Stimulated activated effector memory CD8-positive, alpha-beta T cell treated with anti-CD3 and anti-CD28 coated beads, Interleukin-12 subunit alpha, Interleukin-12 subunit beta, amount 100 ng/mL, for 72 hours (primary cell): ENCODE data around the gene SMARCAL1.

Experiments
- ATAC-seq: fragments of 150-1000 bp; cut with Tn5 transposase; 2 replicates; pipeline ENCODE4 v1.10.0; 2021
- DNase-seq, 2 donors: peaks; one replicate each; pipeline ENCODE4 v3.0.0; 2021 to 2022; ENCODE audit warnings: low spot score in 2 of 2
- H3K27ac Mint-ChIP-seq: one replicate; pipeline ENCODE4 v1.8.0; 2022; ENCODE audit warnings: mild to moderate bottlenecking, mixed read lengths
- H3K36me3 Mint-ChIP-seq: one replicate; pipeline ENCODE4 v1.8.0; 2022; ENCODE audit warnings: mild to moderate bottlenecking, mixed read lengths
- H3K4me1 Mint-ChIP-seq: one replicate; pipeline ENCODE4 v1.8.0; 2022; ENCODE audit warnings: mixed read lengths
- H3K4me3 Mint-ChIP-seq: one replicate; pipeline ENCODE4 v1.8.0; 2022; ENCODE audit warnings: mild to moderate bottlenecking, mixed read lengths
- H3K9me3 Mint-ChIP-seq: one replicate; pipeline ENCODE4 v1.8.0; 2022; ENCODE audit warnings: mixed read lengths

SMARCAL1 gene

DNA sequence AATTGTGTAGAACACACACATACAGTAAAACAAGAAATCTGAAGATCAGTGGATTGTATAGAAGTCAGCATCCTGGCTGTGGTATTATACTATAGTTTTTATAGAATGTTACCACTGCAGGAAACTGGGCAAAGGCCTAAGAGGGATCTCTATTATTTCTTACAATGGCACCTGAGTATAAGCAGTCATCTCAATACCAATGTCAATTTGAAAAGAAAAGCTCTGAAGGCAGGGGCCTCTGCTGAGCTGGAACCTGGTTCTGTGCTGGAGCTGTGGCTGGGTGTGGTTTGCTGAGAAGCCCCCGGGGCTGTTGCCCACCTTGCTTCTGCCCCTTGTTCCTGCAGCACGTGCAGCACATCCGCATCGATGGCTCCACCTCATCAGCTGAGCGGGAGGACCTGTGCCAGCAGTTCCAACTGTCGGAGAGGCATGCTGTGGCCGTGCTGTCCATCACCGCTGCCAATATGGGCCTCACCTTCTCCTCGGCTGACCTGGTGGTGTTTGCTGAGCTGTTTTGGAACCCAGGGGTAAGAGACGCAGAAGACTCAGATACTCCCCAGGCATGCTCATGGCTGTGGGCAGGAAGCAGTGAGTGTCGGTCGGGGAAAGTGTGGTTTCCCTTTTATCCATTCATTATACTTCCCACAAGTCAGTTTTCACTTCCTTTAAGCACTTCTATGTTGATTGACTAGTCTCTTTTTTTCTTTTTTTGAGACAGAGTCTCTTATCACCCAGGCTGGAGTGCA lies 62.8 kb downstream of the SMARCAL1 start:
- ATAC-seq (peak; percentile 79), DNase-seq (no peak)
- H3K27ac Mint-ChIP-seq: no peak overlapping the region
- peaks cover 8% of the 10 kb centered on the region for H3K4me1 Mint-ChIP-seq
- H3K4me3 Mint-ChIP-seq: no peak overlapping the region
- no peaks in the 10 kb centered on the region for H3K9me3 Mint-ChIP-seq
- H3K36me3 Mint-ChIP-seq: peaks cover 48% of the 10 kb centered on the region

DNA sequence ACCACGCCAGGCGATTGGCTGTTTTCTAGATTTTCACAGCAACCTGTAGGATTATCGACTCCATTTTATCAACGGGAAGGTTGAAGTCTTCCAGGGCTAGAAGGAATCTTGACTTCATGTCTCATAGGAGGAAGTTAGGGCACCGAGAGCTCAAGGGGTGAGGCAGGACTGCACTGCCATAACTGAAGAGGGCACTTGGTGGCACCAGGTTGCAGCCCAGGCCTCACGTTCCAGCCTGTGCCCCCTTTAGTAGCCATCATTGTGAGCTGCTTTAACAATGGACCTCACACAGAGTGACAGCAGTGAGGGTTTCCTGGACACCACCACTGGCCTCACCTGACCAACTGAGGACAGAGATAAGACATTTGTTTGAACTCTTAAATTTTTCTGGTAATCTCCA lies 63.5 kb downstream of the SMARCAL1 start:
- DNase-seq (no peak), ATAC-seq (no peak)
- H3K36me3 Mint-ChIP-seq: peaks cover 48% of the 10 kb centered on the region
- H3K9me3 Mint-ChIP-seq: no peaks in the 10 kb centered on the region
- no peak overlapping the region for H3K27ac Mint-ChIP-seq
- H3K4me3 Mint-ChIP-seq: no peak overlapping the region
- peaks cover 8% of the 10 kb centered on the region for H3K4me1 Mint-ChIP-seq

DNA sequence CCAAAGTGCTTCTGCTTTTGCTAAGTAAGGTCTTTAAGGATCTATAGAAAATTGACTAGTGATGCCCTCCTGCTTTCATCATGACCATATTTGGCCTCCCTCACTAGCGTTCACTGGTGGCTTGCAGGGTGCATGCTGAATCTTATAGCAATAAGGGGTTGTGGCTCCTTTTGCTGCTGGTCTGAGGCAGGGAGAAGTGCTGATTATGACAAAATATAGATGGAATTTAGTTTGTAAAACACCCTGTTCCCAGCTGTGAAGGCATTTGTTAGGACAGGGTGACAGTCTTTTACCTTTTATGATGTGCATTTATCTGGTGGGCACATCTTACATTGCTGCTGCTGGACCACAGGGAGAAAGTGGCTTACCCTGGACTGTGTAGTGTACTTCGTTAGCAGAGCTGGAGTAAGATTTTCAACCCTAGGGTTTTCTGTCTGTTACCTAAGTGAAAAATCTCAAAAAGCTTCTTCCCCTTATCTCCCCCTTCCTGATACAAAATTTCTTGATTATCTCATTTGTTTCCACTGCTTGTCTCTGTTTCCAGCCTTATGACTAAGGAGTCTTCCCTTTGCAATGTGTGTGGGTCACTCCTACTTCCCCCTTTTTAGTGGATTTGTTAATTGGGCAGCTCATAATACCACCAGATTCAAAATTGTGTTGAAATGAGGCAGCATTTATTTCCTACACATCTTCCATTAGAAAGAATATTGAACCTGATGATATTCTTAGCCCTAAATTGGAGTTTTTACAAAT lies 65.2 kb downstream of the SMARCAL1 start:
- Mint-ChIP-seq H3K36me3 (peaks cover 46% of the 10 kb centered on the region), H3K4me1 (peaks cover 8% of the 10 kb centered on the region), H3K4me3 (no peak overlapping the region), H3K9me3 (no peaks in the 10 kb centered on the region), H3K27ac (no peak overlapping the region)
- no peak for ATAC-seq
- no peak for DNase-seq

DNA sequence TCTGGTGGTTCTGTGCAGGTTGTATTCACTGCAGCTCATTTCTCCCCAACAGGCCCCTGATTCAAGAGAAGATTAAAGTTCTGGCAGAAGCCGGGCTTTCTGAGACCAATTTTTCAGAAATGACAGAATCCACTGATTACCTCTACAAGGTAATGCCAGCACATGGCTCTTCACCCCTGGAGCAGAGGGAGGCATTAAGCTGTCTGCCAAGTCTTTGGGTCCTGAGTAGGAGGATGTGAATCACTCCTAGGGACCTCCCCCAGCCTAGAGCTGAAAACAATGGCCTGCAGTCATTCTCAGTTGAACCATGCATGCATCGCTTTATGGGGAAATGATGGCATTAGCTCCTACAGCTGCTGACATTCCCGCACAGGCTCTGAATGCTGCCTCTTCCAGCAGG lies 65.9 kb downstream of the SMARCAL1 start:
- Mint-ChIP-seq H3K4me1 (peaks cover 8% of the 10 kb centered on the region), H3K27ac (no peak overlapping the region), H3K9me3 (no peaks in the 10 kb centered on the region), H3K4me3 (no peak overlapping the region), H3K36me3 (peaks cover 53% of the 10 kb centered on the region)
- DNase-seq (no peak), ATAC-seq (peak; percentile 84)

DNA sequence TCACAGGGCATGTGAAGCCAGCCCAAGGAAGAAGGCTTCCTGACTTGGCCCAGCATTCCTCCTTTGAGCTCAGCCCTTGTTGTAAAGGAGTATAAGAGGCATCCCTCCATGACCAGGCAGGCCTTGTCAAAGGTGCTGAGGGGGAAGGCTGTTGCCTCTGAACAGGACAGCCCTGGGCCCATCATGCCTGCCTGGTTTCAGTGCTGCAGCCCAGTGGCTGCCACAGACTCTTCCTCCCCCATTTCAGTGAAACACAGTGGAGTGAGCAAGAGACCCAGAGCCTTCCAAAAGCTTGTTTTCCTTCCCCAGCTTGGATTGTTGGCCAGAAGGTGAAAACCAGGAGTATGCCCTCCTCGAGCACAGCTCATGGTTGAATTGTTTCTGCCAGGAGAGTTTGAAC lies 66.5 kb downstream of the SMARCAL1 start:
- H3K9me3 Mint-ChIP-seq: no peaks in the 10 kb centered on the region
- DNase-seq (no peak), ATAC-seq (no peak)
- H3K36me3 Mint-ChIP-seq: peaks cover 59% of the 10 kb centered on the region
- peaks cover 8% of the 10 kb centered on the region for H3K4me1 Mint-ChIP-seq
- peak overlapping the region; percentile 58 for H3K27ac Mint-ChIP-seq
- no peak overlapping the region for H3K4me3 Mint-ChIP-seq

DNA sequence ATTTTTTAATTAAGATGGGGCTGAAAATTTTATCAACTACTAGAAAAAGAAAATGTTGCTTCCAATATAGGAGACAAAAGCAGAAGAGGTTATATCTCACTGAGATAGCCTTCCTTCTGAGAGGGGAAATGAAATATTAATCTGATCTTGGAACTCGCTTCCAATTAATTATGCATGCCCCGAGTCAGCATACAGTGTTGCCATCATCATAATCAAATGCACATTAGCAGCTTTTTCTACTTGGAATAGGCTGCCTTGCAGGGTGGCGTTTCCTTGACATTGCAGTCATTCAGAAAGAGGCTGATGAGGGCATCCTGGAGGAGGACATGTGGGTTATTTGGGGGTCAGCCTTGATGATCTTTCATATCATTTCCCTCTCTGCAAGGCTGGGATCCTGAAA lies 67.9 kb downstream of the SMARCAL1 start:
- H3K27ac Mint-ChIP-seq: no peak overlapping the region
- DNase-seq: no peak
- no peak overlapping the region for H3K4me3 Mint-ChIP-seq
- no peak for ATAC-seq
- peaks cover 59% of the 10 kb centered on the region for H3K36me3 Mint-ChIP-seq
- H3K9me3 Mint-ChIP-seq: no peaks in the 10 kb centered on the region
- peaks cover 5% of the 10 kb centered on the region for H3K4me1 Mint-ChIP-seq

DNA sequence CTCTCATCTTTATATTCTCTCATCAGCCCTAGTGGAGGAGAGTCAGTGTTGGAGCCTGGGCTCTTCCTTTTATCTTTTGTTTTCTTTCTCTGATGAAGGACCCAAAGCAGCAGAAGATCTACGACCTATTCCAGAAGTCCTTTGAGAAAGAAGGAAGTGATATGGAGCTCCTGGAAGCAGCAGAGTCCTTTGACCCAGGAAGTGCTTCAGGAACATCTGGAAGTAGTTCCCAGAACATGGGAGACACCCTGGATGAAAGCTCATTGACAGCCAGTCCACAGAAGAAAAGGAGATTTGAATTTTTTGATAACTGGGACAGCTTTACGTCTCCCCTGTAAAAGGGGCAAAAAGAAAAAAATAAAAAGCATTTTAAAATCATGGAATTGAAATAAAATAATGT lies 70.4 kb downstream of the SMARCAL1 start:
- H3K9me3 Mint-ChIP-seq: no peaks in the 10 kb centered on the region
- no peak for ATAC-seq
- no peak for DNase-seq
- no peaks in the 10 kb centered on the region for H3K4me1 Mint-ChIP-seq
- no peak overlapping the region for H3K4me3 Mint-ChIP-seq
- H3K36me3 Mint-ChIP-seq: peaks cover 52% of the 10 kb centered on the region
- H3K27ac Mint-ChIP-seq: no peak overlapping the region

DNA sequence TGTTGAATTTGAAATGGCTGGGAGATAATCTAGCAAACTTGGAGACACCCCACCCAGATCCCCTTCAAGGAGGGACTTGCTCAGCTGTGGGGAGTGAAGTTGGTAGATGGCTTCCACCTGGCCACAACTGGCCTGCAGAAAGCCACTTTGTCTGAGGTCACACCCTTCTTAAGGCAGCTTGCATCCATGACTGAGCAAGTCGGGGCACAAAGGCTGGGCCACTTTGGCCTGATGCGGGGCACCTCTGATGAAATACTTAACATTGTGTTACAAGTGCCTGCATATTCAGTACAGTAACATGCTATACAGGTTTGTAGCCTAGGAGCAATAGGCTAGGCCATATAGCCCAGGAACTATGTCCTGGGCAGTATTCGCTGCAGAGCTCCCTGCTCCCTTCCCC lies 73.0 kb downstream of the SMARCAL1 start:
- H3K36me3 Mint-ChIP-seq: peaks cover 31% of the 10 kb centered on the region
- H3K27ac Mint-ChIP-seq: peak overlapping the region; percentile 29
- H3K9me3 Mint-ChIP-seq: no peaks in the 10 kb centered on the region
- no peak for DNase-seq
- no peak overlapping the region for H3K4me3 Mint-ChIP-seq
- no peaks in the 10 kb centered on the region for H3K4me1 Mint-ChIP-seq
- no peak for ATAC-seq

DNA sequence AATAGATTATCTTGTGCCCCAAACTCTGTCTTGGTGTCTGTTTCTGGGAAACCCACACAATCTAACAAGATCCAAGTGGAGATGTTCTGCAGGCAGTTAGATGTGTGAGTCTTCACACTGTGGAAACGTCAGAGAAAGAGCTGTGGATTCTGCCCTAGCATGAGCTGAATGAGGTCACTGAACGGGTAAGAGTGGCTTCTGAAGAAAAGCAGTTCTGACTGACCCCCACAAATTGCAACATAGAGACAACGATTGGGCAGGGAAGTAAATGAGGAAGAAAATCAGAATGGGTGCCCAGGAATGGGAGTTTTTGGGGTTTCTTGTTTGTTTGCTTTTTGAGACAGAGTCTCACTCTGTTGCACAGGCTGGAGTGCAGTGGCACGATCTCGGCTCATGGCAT lies 73.5 kb downstream of the SMARCAL1 start:
- H3K9me3 Mint-ChIP-seq: no peaks in the 10 kb centered on the region
- H3K4me1 Mint-ChIP-seq: no peaks in the 10 kb centered on the region
- no peak overlapping the region for H3K4me3 Mint-ChIP-seq
- H3K27ac Mint-ChIP-seq: peak overlapping the region; percentile 29
- peaks cover 25% of the 10 kb centered on the region for H3K36me3 Mint-ChIP-seq
- no peak for ATAC-seq
- DNase-seq: no peak

DNA sequence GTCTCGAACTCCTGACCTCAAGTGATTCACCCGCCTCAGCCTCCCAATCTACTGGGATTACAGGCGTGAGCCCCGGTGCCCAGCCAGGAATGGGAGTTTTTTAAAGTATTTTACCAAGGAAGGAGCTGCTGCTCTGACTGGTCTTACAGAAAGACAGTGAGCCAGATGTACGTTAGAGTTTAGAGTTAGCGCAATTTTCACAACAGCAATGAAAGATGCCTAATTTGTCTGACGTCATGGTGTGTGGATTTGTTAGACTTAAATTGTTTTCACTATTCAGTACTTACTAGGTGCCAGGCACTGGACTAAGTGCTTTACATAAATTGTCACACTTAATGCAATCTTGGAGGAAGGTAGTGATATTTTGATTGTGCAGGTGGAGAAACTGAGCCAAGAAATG lies 74.0 kb downstream of the SMARCAL1 start:
- DNase-seq (no peak), ATAC-seq (no peak)
- H3K4me3 Mint-ChIP-seq: no peak overlapping the region
- H3K4me1 Mint-ChIP-seq: no peaks in the 10 kb centered on the region
- peaks cover 20% of the 10 kb centered on the region for H3K36me3 Mint-ChIP-seq
- H3K9me3 Mint-ChIP-seq: no peaks in the 10 kb centered on the region
- H3K27ac Mint-ChIP-seq: no peak overlapping the region

DNA sequence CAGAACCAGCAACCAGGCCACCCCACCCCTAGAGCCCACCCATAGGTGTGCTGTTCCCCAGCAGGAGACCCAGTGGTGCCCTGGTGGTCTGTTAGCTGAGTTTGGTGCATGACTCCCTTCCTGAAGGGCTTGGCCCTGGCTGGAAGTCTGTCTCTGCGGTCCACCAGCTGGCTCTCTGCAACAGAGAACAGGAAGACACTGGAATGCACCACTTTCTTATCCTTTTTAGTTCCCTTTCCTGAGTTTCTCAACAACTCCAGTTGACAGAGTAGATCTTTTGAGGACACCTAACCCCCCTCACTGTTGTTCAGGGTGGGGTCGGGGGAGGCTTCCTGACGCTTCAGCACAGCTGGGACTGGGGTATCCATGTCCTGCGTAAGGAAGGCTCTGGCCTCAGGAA lies 74.4 kb downstream of the SMARCAL1 start:
- H3K4me3 Mint-ChIP-seq: no peak overlapping the region
- peaks cover 16% of the 10 kb centered on the region for H3K36me3 Mint-ChIP-seq
- H3K4me1 Mint-ChIP-seq: no peaks in the 10 kb centered on the region
- DNase-seq (no peak), ATAC-seq (no peak)
- no peaks in the 10 kb centered on the region for H3K9me3 Mint-ChIP-seq
- H3K27ac Mint-ChIP-seq: no peak overlapping the region

DNA sequence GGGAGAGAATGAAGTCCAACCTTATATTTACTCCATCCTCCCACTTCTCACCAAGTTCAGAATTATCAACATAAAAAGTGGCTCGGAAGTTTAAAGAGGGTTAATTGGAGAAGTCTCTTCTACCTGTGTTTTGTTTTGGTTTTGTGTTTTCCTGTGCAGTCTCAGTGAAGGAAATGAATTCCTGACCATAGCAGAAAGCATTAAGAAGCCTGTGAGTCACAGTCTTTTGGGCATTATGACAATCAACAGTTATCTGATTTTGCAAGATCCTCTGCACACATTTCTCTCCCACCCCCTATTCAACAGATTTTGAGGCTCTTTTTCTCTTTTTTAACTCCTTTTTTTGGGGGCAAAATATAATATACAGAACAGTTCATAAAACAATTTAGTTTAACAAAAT lies 77.8 kb downstream of the SMARCAL1 start:
- Mint-ChIP-seq H3K4me3 (no peak overlapping the region), H3K9me3 (no peaks in the 10 kb centered on the region), H3K4me1 (no peaks in the 10 kb centered on the region), H3K27ac (no peak overlapping the region), H3K36me3 (no peaks in the 10 kb centered on the region)
- no peak for DNase-seq
- no peak for ATAC-seq

DNA sequence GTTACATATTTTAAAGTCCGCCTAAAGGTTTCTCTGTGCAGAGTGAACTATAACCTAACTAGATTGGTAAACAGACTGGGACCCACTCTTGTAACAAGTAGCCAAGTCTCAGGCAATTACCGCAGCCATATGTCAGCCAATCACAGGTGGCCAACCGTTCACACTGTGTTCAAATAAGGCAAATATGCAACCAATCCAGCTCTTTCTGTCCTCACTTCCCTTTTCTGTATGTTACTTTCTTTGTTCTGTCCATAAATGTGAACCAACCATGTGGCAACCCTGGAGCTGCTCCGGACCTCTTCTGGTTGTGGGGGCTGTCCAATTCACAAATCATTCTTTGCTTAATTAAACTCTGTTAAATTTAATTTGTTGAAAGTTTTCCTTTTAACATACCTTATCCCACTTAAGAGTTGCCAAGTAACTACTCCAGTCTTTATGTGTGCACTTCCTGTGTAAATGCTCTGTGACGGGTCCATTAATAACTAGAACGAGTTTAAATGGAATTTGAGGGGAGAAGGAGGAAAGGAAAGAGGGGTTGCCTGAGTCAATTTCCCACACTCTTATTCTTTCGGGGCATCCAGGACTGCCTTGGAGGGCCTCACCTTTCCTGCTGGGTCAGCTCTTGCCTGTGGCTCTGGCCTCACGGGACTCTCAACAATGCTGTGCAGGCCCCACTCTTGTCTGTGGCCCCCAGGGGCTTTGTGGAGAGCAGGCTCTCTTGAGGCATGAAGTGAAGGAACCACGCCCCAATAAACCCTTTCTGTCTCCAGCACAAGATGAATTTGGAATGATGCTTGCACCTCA lies 79.7 kb downstream of the SMARCAL1 start:
- H3K4me1 Mint-ChIP-seq: no peaks in the 10 kb centered on the region
- no peak for ATAC-seq
- no peaks in the 10 kb centered on the region for H3K9me3 Mint-ChIP-seq
- H3K36me3 Mint-ChIP-seq: no peaks in the 10 kb centered on the region
- H3K27ac Mint-ChIP-seq: peak overlapping the region; percentile 3
- DNase-seq: no peak
- no peak overlapping the region for H3K4me3 Mint-ChIP-seq

DNA sequence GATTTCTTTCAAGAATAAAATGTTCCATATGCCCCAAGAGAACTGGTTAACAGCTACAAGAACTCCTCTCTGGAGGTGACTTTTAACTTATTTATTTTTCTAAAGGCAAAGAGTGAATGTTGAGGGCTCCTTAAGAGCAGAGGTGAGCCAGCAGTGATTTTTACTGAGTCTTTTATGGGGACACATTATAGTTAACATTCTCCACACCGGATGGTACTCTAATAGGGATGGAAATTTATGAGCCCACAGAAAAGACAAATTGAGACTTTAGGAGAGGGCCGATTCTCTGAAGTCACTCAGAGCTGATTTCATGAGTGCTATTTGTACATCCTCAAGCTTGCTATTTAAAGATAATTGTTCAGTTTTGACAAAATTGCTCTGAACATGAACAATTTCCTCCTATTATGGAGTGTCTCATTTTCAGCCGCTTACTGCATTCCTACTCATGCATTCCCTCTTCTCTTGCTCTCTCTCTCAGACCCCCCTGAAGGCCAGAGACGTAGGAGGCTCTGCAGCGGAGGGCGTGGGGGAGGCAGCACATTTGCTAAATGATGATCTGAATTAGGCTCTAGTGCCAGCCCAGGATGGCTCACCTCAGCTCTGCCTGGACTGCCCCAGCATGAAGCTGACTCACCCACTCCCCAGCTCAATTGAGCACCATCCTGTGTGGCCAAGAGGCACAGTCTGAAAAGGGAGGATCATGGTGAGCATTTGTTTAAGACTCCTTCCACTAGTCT lies 80.5 kb downstream of the SMARCAL1 start:
- ATAC-seq: peak; percentile 71
- H3K27ac Mint-ChIP-seq: peak overlapping the region; percentile 3
- no peaks in the 10 kb centered on the region for H3K36me3 Mint-ChIP-seq
- peaks cover 3% of the 10 kb centered on the region for H3K4me1 Mint-ChIP-seq
- DNase-seq: no peak
- no peak overlapping the region for H3K4me3 Mint-ChIP-seq
- no peaks in the 10 kb centered on the region for H3K9me3 Mint-ChIP-seq

DNA sequence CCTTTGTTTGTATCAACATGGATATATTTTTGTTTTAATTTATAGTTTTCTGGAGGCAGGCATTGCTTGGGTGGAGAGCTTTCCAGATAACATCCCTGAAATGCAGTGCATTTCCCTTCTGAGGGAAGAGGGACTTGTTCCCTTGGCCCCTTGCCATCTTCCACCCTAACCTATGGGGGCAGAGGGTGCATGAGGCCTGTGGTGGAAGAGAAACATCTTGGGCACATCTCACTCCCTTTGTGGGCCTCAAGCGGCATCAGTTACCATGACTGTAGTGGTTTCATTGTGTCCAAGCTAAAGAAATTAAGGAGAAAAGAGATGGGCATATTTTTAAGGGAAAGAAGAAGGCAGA lies 81.0 kb downstream of the SMARCAL1 start:
- no peaks in the 10 kb centered on the region for H3K9me3 Mint-ChIP-seq
- H3K4me1 Mint-ChIP-seq: peaks cover 8% of the 10 kb centered on the region
- DNase-seq (no peak), ATAC-seq (no peak)
- H3K27ac Mint-ChIP-seq: peak overlapping the region; percentile 3
- H3K36me3 Mint-ChIP-seq: peaks cover under 1% of the 10 kb centered on the region
- no peak overlapping the region for H3K4me3 Mint-ChIP-seq
